B cell (primary cell): ENCODE data around the gene C3orf22. TPM values are rescaled to one million over a fixed set of nuclear protein-coding genes. Genes with fewer than 3 reads are reported as not detected.

Experiments
- ATAC-seq: fragments of 200-7000 bp; cut with Tn5 transposase; one replicate; pipeline ENCODE4 v1.10.0; 2021; ENCODE audit warnings: low read depth, mild to moderate bottlenecking, moderate number of reproducible peaks, moderate library complexity
- CTCF ChIA-PET: fragments of 350-600 bp; sonication (Branson Sonifier 250); formaldehyde crosslinking; loops from one replicate; lab custom pipeline; 2021; ENCODE audit warnings: antibody characterized with exemption, inconsistent platforms; lab: Charles Lee
- POLR2A ChIA-PET: fragments of 350-600 bp; sonication (Branson Sonifier 250); formaldehyde crosslinking; loops from one replicate; lab custom pipeline; 2021; ENCODE audit warnings: antibody characterized with exemption; lab: Charles Lee
- DNase-seq: peaks from one replicate; pipeline ENCODE4 v3.0.0; 2013
- H2AFZ ChIP-seq: 2 replicates; pipeline ENCODE4 v1.6.1; 2012; ENCODE audit warnings: mild to moderate bottlenecking, low read depth, low read length; ENCODE audit not compliant: insufficient read depth, poor library complexity, severe bottlenecking
- H3K27ac ChIP-seq, 2 donors: 1 replicate in 1 of 2; 2 replicates in 1 of 2; pipeline ENCODE4 v1.5.1; 2012 to 2013; ENCODE audit warnings: low read length in 2 of 2, mild to moderate bottlenecking in 2 of 2, moderate library complexity in 1 of 2
- H3K27me3 ChIP-seq, 4 experiments: fragments of 200-600 bp in 1 of 4; sonication (generic) in 1 of 4; replicated peaks in 1 of 4; 1 replicate in 2 of 4; 2 replicates in 2 of 4; pipeline versions ENCODE4 v1.6.1 to v1.7.0; 2013 to 2016; ENCODE audit warnings: low read length in 3 of 4, mild to moderate bottlenecking in 2 of 4, mixed read lengths in 1 of 4, moderate library complexity in 1 of 4; ENCODE audit not compliant: insufficient read depth in 4 of 4, control insufficient read depth in 3 of 4; ENCODE audit errors: control extremely low read depth in 1 of 4
- H3K36me3 ChIP-seq, 2 experiments: replicated peaks in 1 of 2; 1 replicate in 1 of 2; 2 replicates in 1 of 2; pipeline versions ENCODE4 v1.6.1 to v1.7.1; 2013; ENCODE audit warnings: low read length in 1 of 2; ENCODE audit not compliant: insufficient read depth in 2 of 2, control insufficient read depth in 1 of 2; ENCODE audit errors: control extremely low read depth in 1 of 2, extremely low read depth in 1 of 2
- H3K4me1 ChIP-seq, 2 donors: fragments of 200-600 bp in 1 of 2; sonication (generic) in 1 of 2; 1 replicate in 1 of 2; 2 replicates in 1 of 2; pipeline versions ENCODE4 v1.5.1 to v1.6.1; 2013 to 2017; ENCODE audit warnings: low read length in 2 of 2; ENCODE audit not compliant: control insufficient read depth in 2 of 2, insufficient read depth in 2 of 2
- H3K4me2 ChIP-seq: replicated peaks from 2 replicates; pipeline ENCODE3; 2012; ENCODE audit warnings: mild to moderate bottlenecking, low read depth, low read length; ENCODE audit not compliant: poor library complexity, severe bottlenecking
- H3K4me3 ChIP-seq, 5 experiments: fragments of 200-600 bp in 1 of 5; sonication (generic) in 1 of 5; 1 replicate in 3 of 5; 2 replicates in 2 of 5; pipeline versions ENCODE4 v1.5.1 to v1.7.0; 2011 to 2016; ENCODE audit warnings: low read length in 4 of 5, mild to moderate bottlenecking in 4 of 5, low read depth in 2 of 5, control low read depth in 1 of 5, moderate library complexity in 1 of 5; ENCODE audit not compliant: insufficient read depth in 1 of 5; ENCODE audit errors: control extremely low read depth in 1 of 5, extremely low read depth in 1 of 5
- H3K79me2 ChIP-seq: fragments of 200-600 bp; sonication (generic); one replicate; pipeline ENCODE4 v1.6.0; 2016; ENCODE audit warnings: low read length; ENCODE audit not compliant: control insufficient read depth, insufficient read depth
- H3K9ac ChIP-seq: fragments of 200-600 bp; sonication (generic); 2 replicates; pipeline ENCODE4 v1.6.1; 2017; ENCODE audit warnings: mild to moderate bottlenecking, low read length, moderate library complexity
- H3K9me3 ChIP-seq, 3 donors: one replicate each; pipeline versions ENCODE4 v1.6.1 to v1.7.1; 2013; ENCODE audit warnings: low read length in 2 of 3; ENCODE audit not compliant: control insufficient read depth in 2 of 3, insufficient read depth in 1 of 3; ENCODE audit errors: control extremely low read depth in 1 of 3
- H4K20me1 ChIP-seq: 2 replicates; pipeline ENCODE4 v1.6.0; 2012; ENCODE audit warnings: mild to moderate bottlenecking, low read length; ENCODE audit not compliant: insufficient read depth, control insufficient read depth, poor library complexity, severe bottlenecking
- H3K27ac Mint-ChIP-seq: one replicate; pipeline ENCODE4 v1.8.0; 2021; ENCODE audit warnings: mixed read lengths
- H3K27me3 Mint-ChIP-seq: one replicate; pipeline ENCODE4 v1.8.0; 2021; ENCODE audit warnings: mixed read lengths
- H3K4me1 Mint-ChIP-seq: one replicate; pipeline ENCODE4 v1.8.0; 2021; ENCODE audit warnings: mixed read lengths
- H3K4me3 Mint-ChIP-seq: one replicate; pipeline ENCODE4 v1.8.0; 2021; ENCODE audit warnings: mixed read lengths
- H3K9me3 Mint-ChIP-seq: one replicate; pipeline ENCODE4 v1.8.0; 2022; ENCODE audit warnings: mixed read lengths; ENCODE audit not compliant: insufficient read depth
- CTCF ChIP-seq: fragments of 200-600 bp; IDR thresholded peaks from one replicate; pipeline ENCODE4 v1.8.0; 2022; ENCODE audit warnings: antibody characterized with exemption, mild to moderate bottlenecking
- EZH2 ChIP-seq: IDR thresholded peaks from 2 replicates; pipeline ENCODE4 v1.6.1; 2012; ENCODE audit warnings: borderline replicate concordance, low read depth, mild to moderate bottlenecking, moderate library complexity, low read length; ENCODE audit not compliant: insufficient read depth, poor library complexity, severe bottlenecking
- WGBS: methylation state at CpG from one replicate; pipeline ENCODE4 v1.1.5; 2013; ENCODE audit warnings: missing lambda C conversion rate; ENCODE audit not compliant: insufficient coverage; 5-methylcytosine and 5-hydroxymethylcytosine counted together
- intact Hi-C: fragments of 100-400 bp; cut with micrococcal nuclease; formaldehyde crosslinking; loops from one replicate; pipeline ENCODE4 v1.10.0; 2022
- polyA plus RNA-seq: library from polyadenylated mRNA; depleted of rRNA; stranded (reverse); fragments of >200 nt; gene quantifications from 2 replicates; pipeline ENCODE4 v1.2.3, GENCODE V29; 2012
- total RNA-seq, 2 donors: library from RNA; stranded (reverse); fragments of 120-200 nt in 1 of 2; gene quantifications; 1 replicate in 1 of 2; 2 replicates in 1 of 2; pipeline versions ENCODE4 v1.2.3 to v1.2.4, GENCODE V29; 2013 to 2022

C3orf22 gene
- total and polyA plus RNA-seq, 2 donors (not counting 1 experiment from before 2014, with no cell fraction given) = not detected

- Histone ChIP-seq H3K9me3 (no peaks in the 10 kb centered on the region), H3K27ac (no peak overlapping the region), H3K4me1 (no peaks in the 10 kb centered on the region), H3K4me2 (no peak overlapping the region), H3K79me2 (no peaks in the 10 kb centered on the region), H3K36me3 (no peaks in the 10 kb centered on the region), H3K27me3 (peaks cover 0 to 4% (median 0%) of the 10 kb centered on the region in 4 experiments), H4K20me1 (no peaks in the 10 kb centered on the region), H3K4me3 (no peak overlapping the region), H3K9ac (no peak overlapping the region), H2AFZ (no peak overlapping the region)
- no peak for ATAC-seq
- no peak for DNase-seq
- Mint-ChIP-seq H3K4me1 (no peaks in the 10 kb centered on the region), H3K27me3 (peaks cover 27% of the 10 kb centered on the region), H3K27ac (no peak overlapping the region), H3K4me3 (no peak overlapping the region), H3K9me3 (no peaks in the 10 kb centered on the region)
- no peak for TF ChIP-seq CTCF
- no peak for TF ChIP-seq EZH2
- ChIA-PET POLR2A (no interaction called here), CTCF (no interaction called here)
- intact Hi-C loops = no loop called here
- WGBS = 88% methylated on average over 8 of the region's 9 CpGs
Observed at GRCh38 chr3:126569390-126569975, 10.8 kb upstream of the C3orf22 start.

GRCh38 chr3:126568776-126569342, 10.1 kb upstream of the C3orf22 start:
- no peaks in the 10 kb centered on the region for H4K20me1 ChIP-seq
- no peak overlapping the region for H3K27ac Mint-ChIP-seq
- H3K4me3 Mint-ChIP-seq = no peak overlapping the region
- H3K27ac ChIP-seq = no peak overlapping the region
- no peaks in the 10 kb centered on the region for H3K9me3 Mint-ChIP-seq
- ATAC-seq = no peak
- no peak overlapping the region for H3K9ac ChIP-seq
- 65% methylated on average over 3 of the region's 3 CpGs for WGBS
- H3K27me3 ChIP-seq = peaks cover 0 to 4% (median 2%) of the 10 kb centered on the region in 4 experiments
- no peaks in the 10 kb centered on the region for H3K36me3 ChIP-seq
- H3K9me3 ChIP-seq = no peaks in the 10 kb centered on the region
- no peak for DNase-seq
- H3K4me1 ChIP-seq = no peaks in the 10 kb centered on the region
- H3K4me2 ChIP-seq = no peak overlapping the region
- ChIA-PET CTCF (no interaction called here), POLR2A (no interaction called here)
- no peak overlapping the region for H2AFZ ChIP-seq
- H3K4me3 ChIP-seq = no peak overlapping the region
- TF ChIP-seq EZH2 = no peak
- TF ChIP-seq CTCF = no peak
- intact Hi-C loops = no loop called here
- peaks cover 27% of the 10 kb centered on the region for H3K27me3 Mint-ChIP-seq
- H3K79me2 ChIP-seq = no peaks in the 10 kb centered on the region
- H3K4me1 Mint-ChIP-seq = no peaks in the 10 kb centered on the region
